Measurements from ENCODE around the gene ATP6V1G3.
"Not testable (repeated sequence)": the region's sequence is repeated elsewhere in the genome, so short reads cannot be mapped to it uniquely, and the experiment has no call there.

ATP6V1G3 gene

GRCh38 chr1:198480876-198481275 is 59.6 kb downstream of the ATP6V1G3 start:
- Histone ChIP-seq H3K4me1 (ENCODE audit: control insufficient read depth, insufficient read depth, low read length) (no peaks in the 10 kb centered on the region), H3K36me3 (ENCODE audit: control insufficient read depth, insufficient read depth, low read length, severe bottlenecking) (no peaks in the 10 kb centered on the region)

GRCh38 chr1:198477354-198477753 is 63.1 kb downstream of the ATP6V1G3 start:
- H3K4me3 ChIP-seq (ENCODE audit: low read length); DNase-seq (ENCODE audit: low read depth); H3K27me3 ChIP-seq (replicated peaks; ENCODE audit: control insufficient read depth, insufficient read depth, low read length); H3K36me3 ChIP-seq (ENCODE audit: control insufficient read depth, insufficient read depth, low read length, severe bottlenecking); H3K9me3 ChIP-seq (ENCODE audit: control insufficient read depth, low read length); H3K9ac ChIP-seq (ENCODE audit: low read length); H3K4me1 ChIP-seq (ENCODE audit: control insufficient read depth, insufficient read depth, low read length): not testable (repeated sequence)

More at GRCh38 chr1:198480876-198481275, 59.6 kb downstream of the ATP6V1G3 start:
- Histone ChIP-seq H3K9ac (ENCODE audit: low read length) (no peak overlapping the region), H3K27me3 (replicated peaks; ENCODE audit: control insufficient read depth, insufficient read depth, low read length) (no peaks in the 10 kb centered on the region), H3K9me3 (ENCODE audit: control insufficient read depth, low read length) (peaks cover 3% of the 10 kb centered on the region), H3K4me3 (ENCODE audit: low read length) (no peak overlapping the region)
- no peak for DNase-seq (ENCODE audit: low read depth)
